T-helper 1 cell treated with Interleukin-12 subunit alpha and Interleukin-12 subunit beta and Interleukin-4 antibody, amounts not matched to agents 30 μg/mL and 1 μg/mL, for 36 hours (primary cell): ENCODE measurements around the gene PLK1.

Source experiments
- H3K27ac Mint-ChIP-seq: one replicate; pipeline ENCODE4 v1.8.0; 2021; ENCODE audit warnings: mild to moderate bottlenecking, mixed read lengths
- H3K27me3 Mint-ChIP-seq: one replicate; pipeline ENCODE4 v1.8.0; 2021; ENCODE audit warnings: low read depth, mixed read lengths
- H3K36me3 Mint-ChIP-seq: one replicate; pipeline ENCODE4 v1.8.0; 2021; ENCODE audit warnings: low read depth, mixed read lengths
- H3K4me1 Mint-ChIP-seq: one replicate; pipeline ENCODE4 v1.8.0; 2021; ENCODE audit warnings: low read depth, mixed read lengths
- H3K4me3 Mint-ChIP-seq: one replicate; pipeline ENCODE4 v1.8.0; 2021; ENCODE audit warnings: mild to moderate bottlenecking, moderate library complexity, mixed read lengths
- H3K9me3 Mint-ChIP-seq: one replicate; pipeline ENCODE4 v1.8.0; 2021; ENCODE audit warnings: mixed read lengths

The PLK1 gene

DNA sequence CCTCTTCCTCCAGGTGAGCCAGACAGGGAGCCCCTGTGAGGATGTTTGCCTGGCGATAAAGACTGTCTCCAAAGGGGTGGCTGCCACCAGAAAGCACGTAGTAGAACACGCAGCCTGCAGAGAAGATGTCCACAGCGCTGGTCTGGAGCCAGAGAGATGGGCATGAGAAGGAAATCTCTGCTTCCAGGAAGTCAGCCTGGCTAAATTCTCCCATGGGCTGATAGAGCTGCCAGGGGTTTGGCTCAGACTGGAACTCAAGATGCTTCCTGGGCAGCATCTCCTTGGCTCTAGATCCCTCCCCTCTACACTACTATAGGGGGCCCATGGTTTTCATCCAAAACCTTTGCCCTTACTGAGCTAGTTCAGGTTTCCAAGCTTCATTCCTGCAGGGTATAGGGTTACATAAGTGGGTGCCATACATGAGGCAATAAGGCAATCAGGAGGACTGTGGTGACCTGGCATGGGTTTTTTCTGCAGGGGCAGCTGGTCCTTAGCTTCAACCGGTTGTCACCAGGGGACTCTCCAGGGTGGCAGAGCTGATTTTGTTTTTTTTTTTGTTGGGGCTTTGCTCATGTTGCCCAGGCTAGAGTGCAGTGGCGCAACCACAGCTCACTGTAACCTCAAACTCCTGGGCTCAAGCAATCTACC, 13.6 kb downstream of the PLK1 start:
- Mint-ChIP-seq H3K27ac (no peak overlapping the region), H3K27me3 (no peaks in the 10 kb centered on the region), H3K4me3 (no peak overlapping the region), H3K4me1 (peaks cover 1% of the 10 kb centered on the region), H3K9me3 (no peaks in the 10 kb centered on the region), H3K36me3 (peaks cover 24% of the 10 kb centered on the region)

DNA sequence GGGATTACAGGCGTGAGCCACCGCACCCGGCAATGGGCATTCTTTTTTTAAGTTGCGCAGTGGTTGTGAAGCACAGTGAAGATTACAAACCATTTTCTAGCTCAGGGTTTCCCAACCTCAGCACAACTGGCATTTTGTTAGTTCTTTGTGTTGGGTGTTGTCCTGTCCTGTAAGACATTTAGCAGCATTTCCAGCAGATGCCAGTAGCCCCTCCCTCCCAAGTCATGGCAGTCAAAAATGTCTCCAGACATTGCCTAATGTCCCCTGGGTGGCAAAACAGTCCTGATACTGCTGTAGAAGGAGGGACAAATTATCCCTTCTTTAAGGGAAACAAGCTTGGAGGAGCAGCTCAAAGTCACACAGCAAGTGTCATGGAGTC, 15.6 kb downstream of the PLK1 start:
- no peak overlapping the region for H3K27ac Mint-ChIP-seq
- H3K36me3 Mint-ChIP-seq, result peaks cover 12% of the 10 kb centered on the region
- peaks cover 1% of the 10 kb centered on the region for H3K4me1 Mint-ChIP-seq
- H3K27me3 Mint-ChIP-seq, result no peaks in the 10 kb centered on the region
- H3K9me3 Mint-ChIP-seq, result no peaks in the 10 kb centered on the region
- H3K4me3 Mint-ChIP-seq, result no peak overlapping the region

DNA sequence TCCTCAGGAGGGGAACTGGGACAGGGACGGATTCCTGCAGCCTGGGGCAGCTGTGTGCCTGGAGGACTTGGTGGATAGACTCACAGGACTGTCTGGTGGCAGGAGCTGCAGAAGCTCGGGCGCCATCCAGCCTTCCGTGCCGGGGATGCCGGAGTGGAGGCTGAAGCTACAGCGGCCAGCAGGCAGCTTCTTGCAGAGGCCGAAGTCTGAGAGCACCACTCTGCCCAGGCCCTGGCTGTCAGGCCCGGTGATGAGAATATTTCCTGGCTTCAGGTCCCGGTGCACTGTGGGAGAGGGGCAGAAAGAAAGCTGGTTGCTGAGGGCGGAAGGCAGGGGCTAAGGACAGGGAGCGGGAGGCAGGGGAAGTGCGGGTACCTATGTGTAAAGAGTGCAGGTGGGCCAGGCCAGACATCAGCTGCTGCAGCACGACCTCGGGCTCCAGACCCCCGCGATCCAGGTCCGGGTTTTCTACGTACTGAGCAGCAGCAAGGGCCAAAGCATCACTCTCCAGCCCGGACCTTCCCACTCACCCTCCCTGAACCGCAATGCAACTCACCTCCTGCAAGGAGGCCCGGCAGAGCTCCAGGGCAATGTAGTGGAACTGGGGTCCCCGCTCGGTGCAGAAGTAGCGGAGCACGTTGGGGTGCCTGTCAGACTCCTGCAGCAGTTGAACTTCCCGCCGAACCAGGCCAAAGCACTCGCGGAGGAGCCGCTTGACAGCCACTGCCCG, 16.1 kb downstream of the PLK1 start:
- Mint-ChIP-seq H3K36me3 (peaks cover 7% of the 10 kb centered on the region), H3K9me3 (no peaks in the 10 kb centered on the region), H3K4me3 (no peak overlapping the region), H3K27ac (no peak overlapping the region), H3K4me1 (peaks cover 1% of the 10 kb centered on the region), H3K27me3 (no peaks in the 10 kb centered on the region)

DNA sequence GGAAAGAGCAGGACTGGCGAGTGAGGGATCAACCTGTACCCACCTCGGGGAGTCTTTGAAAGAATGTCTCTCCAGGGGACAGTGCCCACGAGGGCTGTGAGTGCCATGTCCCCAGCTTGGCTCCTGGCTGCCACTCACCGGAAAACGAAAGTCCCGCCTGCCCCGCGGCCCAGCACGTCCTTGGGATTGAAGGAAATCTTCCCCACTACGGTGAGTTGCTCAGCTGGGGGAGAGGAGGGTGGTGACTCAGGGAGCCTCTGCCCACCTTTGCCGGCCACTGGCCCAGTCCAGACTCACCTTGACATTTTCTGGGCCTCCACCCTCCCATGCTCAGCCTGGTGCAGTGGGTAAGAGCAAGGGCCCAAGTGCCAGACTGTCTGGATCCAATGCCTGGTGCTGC, 17.1 kb downstream of the PLK1 start:
- peaks cover 6% of the 10 kb centered on the region for H3K36me3 Mint-ChIP-seq
- no peaks in the 10 kb centered on the region for H3K9me3 Mint-ChIP-seq
- H3K27ac Mint-ChIP-seq, result no peak overlapping the region
- no peaks in the 10 kb centered on the region for H3K27me3 Mint-ChIP-seq
- peaks cover 1% of the 10 kb centered on the region for H3K4me1 Mint-ChIP-seq
- H3K4me3 Mint-ChIP-seq, result no peak overlapping the region

DNA sequence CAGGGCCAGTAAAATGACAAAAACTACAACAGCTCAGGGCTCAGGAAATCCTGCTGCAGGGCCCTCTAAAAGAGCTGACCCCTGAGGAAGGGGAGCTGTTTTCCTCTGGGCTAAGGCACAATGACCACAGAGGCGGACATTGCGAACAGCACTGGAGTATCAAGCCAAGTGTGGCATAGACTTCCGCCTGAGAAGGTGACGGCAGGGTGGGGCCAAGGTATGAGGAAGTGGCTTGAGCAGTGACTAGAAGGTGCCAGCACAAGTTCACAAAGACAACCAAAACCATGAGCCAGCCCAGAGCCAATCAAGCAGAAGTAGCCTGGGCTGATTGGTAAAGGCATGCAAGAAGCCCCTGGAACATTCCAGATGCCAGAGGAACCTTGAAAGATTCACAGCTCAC, 20.4 kb downstream of the PLK1 start:
- H3K4me1 Mint-ChIP-seq, result peaks cover 1% of the 10 kb centered on the region
- peaks cover 9% of the 10 kb centered on the region for H3K9me3 Mint-ChIP-seq
- H3K27me3 Mint-ChIP-seq, result peaks cover 5% of the 10 kb centered on the region
- no peak overlapping the region for H3K27ac Mint-ChIP-seq
- peaks cover 2% of the 10 kb centered on the region for H3K36me3 Mint-ChIP-seq
- H3K4me3 Mint-ChIP-seq, result no peak overlapping the region

DNA sequence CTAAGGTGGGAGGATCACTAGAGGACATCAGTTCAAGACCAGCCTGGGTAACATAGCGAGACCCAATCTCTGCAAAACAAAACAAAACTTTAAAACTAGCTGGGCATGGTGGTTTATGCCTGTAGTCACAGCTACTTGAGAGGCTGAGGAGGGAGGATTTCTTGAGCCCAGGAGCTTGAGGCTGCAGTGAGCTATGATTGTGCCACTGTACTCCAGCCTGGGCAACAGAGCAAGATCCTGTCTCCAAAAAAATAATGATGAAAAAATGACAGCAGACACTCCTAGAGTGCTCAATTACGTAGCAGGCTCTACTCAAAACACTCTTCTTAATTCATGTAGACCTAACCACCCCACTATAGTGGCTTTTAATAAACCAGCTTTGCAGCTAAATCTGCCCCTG, 21.4 kb downstream of the PLK1 start:
- Mint-ChIP-seq H3K4me1 (no peaks in the 10 kb centered on the region), H3K27me3 (peaks cover 5% of the 10 kb centered on the region), H3K4me3 (no peak overlapping the region), H3K27ac (no peak overlapping the region), H3K9me3 (peaks cover 9% of the 10 kb centered on the region), H3K36me3 (peaks cover 2% of the 10 kb centered on the region)

DNA sequence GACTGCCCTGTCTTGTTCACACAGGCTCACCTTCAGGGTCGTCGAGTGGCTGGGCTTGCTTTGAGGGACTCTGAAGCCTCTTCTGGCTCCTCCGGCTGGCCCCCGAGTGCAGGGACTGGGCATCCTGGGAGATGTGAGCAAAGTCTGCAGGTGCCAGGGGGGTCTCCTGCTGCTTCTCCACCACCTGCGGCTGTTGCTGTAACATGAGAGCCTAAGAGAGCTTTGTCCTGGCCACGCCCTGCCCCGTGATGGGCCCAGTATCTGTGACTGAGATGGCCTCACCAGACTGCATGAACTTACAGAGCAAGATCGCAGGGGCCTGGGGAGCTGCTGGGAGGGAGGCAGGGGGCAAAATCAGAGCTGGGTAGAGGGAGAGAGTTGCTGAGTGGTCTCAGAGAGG, 21.8 kb downstream of the PLK1 start:
- H3K4me3 Mint-ChIP-seq, result no peak overlapping the region
- no peak overlapping the region for H3K27ac Mint-ChIP-seq
- peaks cover 9% of the 10 kb centered on the region for H3K9me3 Mint-ChIP-seq
- H3K4me1 Mint-ChIP-seq, result no peaks in the 10 kb centered on the region
- peaks cover 5% of the 10 kb centered on the region for H3K27me3 Mint-ChIP-seq
- peaks cover 2% of the 10 kb centered on the region for H3K36me3 Mint-ChIP-seq

DNA sequence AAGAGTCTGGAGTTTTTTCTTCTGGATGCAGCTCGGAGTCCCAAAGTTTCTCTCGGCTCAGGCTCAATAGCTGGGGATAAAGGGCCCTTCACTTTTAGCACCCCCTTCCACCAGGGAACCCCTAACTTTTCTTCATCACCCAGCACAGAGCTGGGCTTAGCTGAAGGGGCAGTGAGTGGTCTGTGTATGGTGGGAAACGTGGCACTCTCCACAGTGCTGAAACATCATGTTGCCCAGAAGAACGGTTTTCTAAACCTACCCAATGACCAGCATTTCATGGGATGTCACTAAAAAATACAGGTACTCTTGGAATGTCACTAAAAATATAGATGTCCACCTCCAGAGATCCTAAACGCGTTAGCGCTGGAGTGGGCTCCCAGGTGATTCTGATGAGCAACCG, 22.4 kb downstream of the PLK1 start:
- Mint-ChIP-seq H3K4me1 (no peaks in the 10 kb centered on the region), H3K4me3 (no peak overlapping the region), H3K27ac (no peak overlapping the region), H3K27me3 (peaks cover 5% of the 10 kb centered on the region), H3K36me3 (peaks cover 2% of the 10 kb centered on the region), H3K9me3 (peaks cover 9% of the 10 kb centered on the region)

DNA sequence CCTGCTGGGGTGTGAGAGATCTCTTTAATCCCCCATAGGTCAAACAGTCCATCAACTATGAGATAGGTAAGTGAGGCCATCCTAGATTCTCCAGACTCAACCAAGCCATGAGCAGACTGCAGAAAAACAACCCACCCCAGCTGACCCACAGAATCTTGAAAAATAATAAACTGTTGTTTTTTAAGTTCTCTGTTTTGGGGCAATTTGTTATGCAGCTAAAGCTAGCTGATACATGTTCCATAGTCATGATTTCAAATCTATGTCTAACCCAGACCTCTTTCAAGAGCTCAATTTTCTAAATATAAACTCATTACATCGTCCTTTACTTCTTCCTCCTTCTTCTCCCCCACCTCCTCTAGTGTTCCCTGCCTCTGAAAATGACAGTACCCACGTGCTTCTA, 24.3 kb downstream of the PLK1 start:
- Mint-ChIP-seq H3K4me3 (no peak overlapping the region), H3K27me3 (peaks cover 5% of the 10 kb centered on the region), H3K4me1 (no peaks in the 10 kb centered on the region), H3K27ac (no peak overlapping the region), H3K9me3 (peaks cover 9% of the 10 kb centered on the region), H3K36me3 (peaks cover 2% of the 10 kb centered on the region)

DNA sequence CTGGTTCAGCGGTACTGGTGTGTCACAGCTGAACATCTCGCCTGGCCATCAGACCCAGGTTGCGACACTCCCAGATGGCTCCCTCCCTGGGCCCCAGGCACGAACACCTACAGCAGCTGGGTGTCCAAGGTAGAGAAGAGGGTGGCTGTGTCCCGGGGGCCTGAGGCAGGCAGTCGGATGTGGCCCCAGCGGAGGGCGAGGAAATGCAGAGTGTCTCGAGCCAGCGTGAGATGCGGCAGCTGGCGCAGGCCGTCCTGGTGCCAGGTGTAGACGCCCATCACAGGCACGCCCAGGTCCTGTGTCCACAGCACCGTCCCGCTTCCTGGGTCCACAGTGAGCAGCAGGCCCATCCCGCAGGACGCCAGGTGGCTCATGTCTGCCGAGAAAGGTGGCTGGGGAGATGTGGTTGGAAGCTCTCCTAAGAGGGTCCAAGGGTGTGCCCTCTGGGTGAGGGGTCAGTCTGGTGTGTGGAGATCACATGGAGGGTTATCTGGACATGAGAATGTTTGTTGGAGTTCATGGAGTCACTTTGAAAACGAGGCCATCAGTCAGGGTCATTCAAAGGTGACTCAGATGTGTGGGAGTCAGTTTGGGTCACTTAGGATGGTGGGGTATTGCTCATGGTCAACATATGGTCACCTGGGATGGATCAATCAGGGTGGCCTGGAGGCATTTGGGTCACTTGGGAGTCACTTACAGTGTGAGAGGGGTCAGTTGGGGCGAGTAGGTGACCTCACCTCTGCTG, 26.3 kb downstream of the PLK1 start:
- no peak overlapping the region for H3K27ac Mint-ChIP-seq
- H3K27me3 Mint-ChIP-seq, result peaks cover 5% of the 10 kb centered on the region
- no peak overlapping the region for H3K4me3 Mint-ChIP-seq
- H3K4me1 Mint-ChIP-seq, result no peaks in the 10 kb centered on the region
- peaks cover 22% of the 10 kb centered on the region for H3K9me3 Mint-ChIP-seq
- peaks cover 2% of the 10 kb centered on the region for H3K36me3 Mint-ChIP-seq

DNA sequence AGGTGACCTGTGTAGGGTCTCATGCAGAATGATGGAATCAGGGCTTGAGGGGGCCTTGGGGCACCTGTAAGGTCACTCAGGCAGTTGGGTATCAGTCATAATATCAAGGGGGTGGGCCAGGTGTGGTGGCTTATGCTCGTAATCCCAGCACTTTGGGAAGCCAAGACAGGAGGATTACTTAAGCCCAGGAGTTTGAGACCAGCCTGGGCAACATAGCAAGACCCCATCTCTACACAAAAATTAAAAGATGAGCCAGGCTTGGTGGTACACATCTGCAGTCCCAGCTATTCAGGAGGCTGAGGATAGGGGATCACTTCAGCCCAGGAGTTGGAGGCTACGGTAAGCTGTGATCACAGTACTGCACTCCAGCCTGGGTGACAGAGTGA, 26.8 kb downstream of the PLK1 start:
- Mint-ChIP-seq H3K27ac (no peak overlapping the region), H3K4me1 (no peaks in the 10 kb centered on the region), H3K9me3 (peaks cover 28% of the 10 kb centered on the region), H3K27me3 (peaks cover 10% of the 10 kb centered on the region), H3K4me3 (no peak overlapping the region), H3K36me3 (peaks cover 2% of the 10 kb centered on the region)

DNA sequence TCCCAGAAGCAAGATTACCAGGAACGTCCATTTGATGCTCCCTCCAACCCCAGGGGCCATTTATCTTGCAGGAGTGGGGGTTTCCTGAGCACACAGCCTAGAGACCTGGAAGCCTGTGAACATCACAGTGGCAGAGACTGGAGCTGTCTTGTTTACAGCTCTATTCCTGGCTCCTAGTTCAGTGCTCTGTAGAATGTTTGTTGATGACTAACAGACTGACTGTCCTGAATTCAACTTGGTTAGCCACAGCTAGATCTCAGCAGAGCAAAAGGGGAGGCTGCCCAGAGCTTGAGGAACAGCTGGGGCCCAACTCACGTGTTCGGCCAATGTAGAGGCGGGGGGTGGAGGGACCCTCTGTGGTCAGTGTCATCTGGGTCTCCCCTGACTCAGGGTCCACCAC, 27.8 kb downstream of the PLK1 start:
- peaks cover 2% of the 10 kb centered on the region for H3K36me3 Mint-ChIP-seq
- H3K9me3 Mint-ChIP-seq, result peaks cover 28% of the 10 kb centered on the region
- no peak overlapping the region for H3K4me3 Mint-ChIP-seq
- H3K4me1 Mint-ChIP-seq, result no peaks in the 10 kb centered on the region
- H3K27ac Mint-ChIP-seq, result no peak overlapping the region
- peaks cover 10% of the 10 kb centered on the region for H3K27me3 Mint-ChIP-seq

DNA sequence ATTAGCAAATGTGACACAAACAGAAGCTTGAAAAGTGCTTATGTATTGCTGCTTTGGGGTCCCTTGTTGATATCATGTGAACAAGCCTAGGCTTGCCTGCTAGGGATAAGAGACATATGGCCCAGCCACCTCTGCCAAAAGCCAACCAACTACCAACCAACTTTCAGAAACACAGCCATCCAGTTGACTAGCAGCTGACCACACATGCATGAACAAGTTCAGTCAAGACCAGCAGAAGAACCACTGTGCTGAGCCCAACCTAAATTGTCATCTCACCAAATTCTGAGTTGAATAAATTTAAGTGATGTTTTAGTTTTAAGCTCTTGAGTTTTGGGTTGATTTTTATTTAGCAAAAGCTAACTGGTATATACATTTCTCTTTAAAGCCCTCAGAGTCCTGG, 30.8 kb downstream of the PLK1 start:
- H3K36me3 Mint-ChIP-seq, result no peaks in the 10 kb centered on the region
- H3K27ac Mint-ChIP-seq, result no peak overlapping the region
- peaks cover 22% of the 10 kb centered on the region for H3K9me3 Mint-ChIP-seq
- H3K4me1 Mint-ChIP-seq, result no peaks in the 10 kb centered on the region
- H3K4me3 Mint-ChIP-seq, result no peak overlapping the region
- H3K27me3 Mint-ChIP-seq, result peaks cover 22% of the 10 kb centered on the region

DNA sequence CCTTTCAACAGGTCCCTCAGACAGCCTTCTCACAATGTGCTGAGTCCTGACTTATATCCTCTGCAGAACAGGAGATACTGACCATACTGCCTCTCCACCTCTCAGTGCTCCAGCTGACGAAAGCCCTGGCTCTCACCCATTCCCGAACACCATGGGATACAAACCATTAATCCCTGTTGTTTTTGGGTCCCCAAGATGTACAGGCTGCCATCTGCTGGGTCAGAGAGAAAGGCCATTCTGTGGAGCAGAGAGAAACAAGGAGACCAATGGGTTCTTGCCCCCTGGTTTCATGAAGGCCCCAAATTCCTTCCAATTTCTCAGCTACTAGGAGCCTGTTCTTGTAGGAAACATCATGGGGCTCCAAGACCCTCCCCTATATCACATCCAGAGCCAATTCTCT, 31.3 kb downstream of the PLK1 start:
- H3K9me3 Mint-ChIP-seq, result peaks cover 22% of the 10 kb centered on the region
- H3K27ac Mint-ChIP-seq, result no peak overlapping the region
- no peaks in the 10 kb centered on the region for H3K36me3 Mint-ChIP-seq
- no peaks in the 10 kb centered on the region for H3K4me1 Mint-ChIP-seq
- peaks cover 25% of the 10 kb centered on the region for H3K27me3 Mint-ChIP-seq
- H3K4me3 Mint-ChIP-seq, result no peak overlapping the region

DNA sequence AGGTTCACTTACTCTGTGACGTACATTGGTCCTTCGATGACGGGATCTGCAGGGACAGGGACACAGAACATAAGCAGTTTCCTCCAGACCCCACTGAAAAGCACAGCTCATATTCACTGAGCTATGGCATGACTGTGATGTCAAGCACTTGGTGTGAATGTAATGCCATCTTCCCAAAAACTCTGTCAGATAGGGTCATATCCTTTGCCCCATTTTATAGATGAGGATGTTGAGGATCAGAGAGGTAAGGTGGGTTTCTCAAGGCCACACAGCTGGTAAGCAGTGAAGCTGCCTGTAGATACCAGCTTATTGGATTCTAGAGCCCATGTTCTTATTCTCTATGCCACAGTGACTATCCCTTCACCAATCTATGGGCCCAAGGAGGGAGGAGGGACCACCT, 31.8 kb downstream of the PLK1 start:
- no peaks in the 10 kb centered on the region for H3K36me3 Mint-ChIP-seq
- no peaks in the 10 kb centered on the region for H3K4me1 Mint-ChIP-seq
- no peak overlapping the region for H3K27ac Mint-ChIP-seq
- peaks cover 22% of the 10 kb centered on the region for H3K9me3 Mint-ChIP-seq
- H3K4me3 Mint-ChIP-seq, result no peak overlapping the region
- peaks cover 26% of the 10 kb centered on the region for H3K27me3 Mint-ChIP-seq
